ENCODE results near the gene SCAF1.

Gene SCAF1

GRCh38 chr19:49602806-49603205, 39.2 kb upstream of the SCAF1 start:
- Histone ChIP-seq H3K9me2 (ENCODE audit: low read depth, low read length) (no peaks in the 10 kb centered on the region), H3K9me3 (ENCODE audit: low read length) (no peaks in the 10 kb centered on the region), H3K79me2 (ENCODE audit: insufficient read depth, low read length) (no peaks in the 10 kb centered on the region), H2AFZ (ENCODE audit: low read length) (no peak overlapping the region), H3K27me3 (ENCODE audit: insufficient read depth, low read length) (no peaks in the 10 kb centered on the region), H3F3A (ENCODE audit: insufficient read depth, low read length) (no peaks in the 10 kb centered on the region), H3K4me2 (ENCODE audit: low read length) (no peak overlapping the region), H4K20me1 (ENCODE audit: insufficient read depth, low read length) (no peaks in the 10 kb centered on the region), H3K36me3 (ENCODE audit: insufficient read depth, low read length) (peaks cover 88% of the 10 kb centered on the region), H3K27ac (ENCODE audit: low read depth, low read length, poor library complexity, severe bottlenecking) (no peak overlapping the region), H3K4me3 (ENCODE audit: low read depth, low read length, poor library complexity, severe bottlenecking) (no peak overlapping the region), H3K4me1 (ENCODE audit: insufficient read depth, low read length, severe bottlenecking) (no peaks in the 10 kb centered on the region), H3K9ac (ENCODE audit: low read length) (no peak overlapping the region)
- TF ChIP-seq CTCF (IDR thresholded peaks at IDR 0.05; ENCODE audit: low read length) (no peak), EZH2 (IDR thresholded peaks at IDR 0.05; ENCODE audit: borderline replicate concordance, low read length) (no peak)

- Histone ChIP-seq H3K9ac (ENCODE audit: low read length) (no peak overlapping the region), H3K36me3 (ENCODE audit: insufficient read depth, low read length) (peaks cover 83% of the 10 kb centered on the region), H3F3A (ENCODE audit: insufficient read depth, low read length) (no peaks in the 10 kb centered on the region), H3K9me3 (ENCODE audit: low read length) (no peaks in the 10 kb centered on the region), H3K4me2 (ENCODE audit: low read length) (no peak overlapping the region), H2AFZ (ENCODE audit: low read length) (no peak overlapping the region), H3K27ac (ENCODE audit: low read depth, low read length, poor library complexity, severe bottlenecking) (no peak overlapping the region), H3K9me2 (ENCODE audit: low read depth, low read length) (no peaks in the 10 kb centered on the region), H3K27me3 (ENCODE audit: insufficient read depth, low read length) (no peaks in the 10 kb centered on the region), H3K4me1 (ENCODE audit: insufficient read depth, low read length, severe bottlenecking) (no peaks in the 10 kb centered on the region), H4K20me1 (ENCODE audit: insufficient read depth, low read length) (no peaks in the 10 kb centered on the region), H3K79me2 (ENCODE audit: insufficient read depth, low read length) (no peaks in the 10 kb centered on the region), H3K4me3 (ENCODE audit: low read depth, low read length, poor library complexity, severe bottlenecking) (no peak overlapping the region)
- TF ChIP-seq CTCF (IDR thresholded peaks at IDR 0.05; ENCODE audit: low read length): no peak
- TF ChIP-seq EZH2 (IDR thresholded peaks at IDR 0.05; ENCODE audit: borderline replicate concordance, low read length): no peak
Observed at GRCh38 chr19:49605605-49606004, 36.4 kb upstream of the SCAF1 start.

- TF ChIP-seq CTCF (IDR thresholded peaks at IDR 0.05; ENCODE audit: low read length): no peak
- no peak for TF ChIP-seq EZH2 (IDR thresholded peaks at IDR 0.05; ENCODE audit: borderline replicate concordance, low read length)
- no peaks in the 10 kb centered on the region for H3K79me2 ChIP-seq (ENCODE audit: insufficient read depth, low read length)
- H4K20me1 ChIP-seq (ENCODE audit: insufficient read depth, low read length): no peaks in the 10 kb centered on the region
- H3K9me2 ChIP-seq (ENCODE audit: low read depth, low read length): no peaks in the 10 kb centered on the region
- no peak overlapping the region for H3K4me2 ChIP-seq (ENCODE audit: low read length)
- H3K9me3 ChIP-seq (ENCODE audit: low read length): no peaks in the 10 kb centered on the region
- H3K4me1 ChIP-seq (ENCODE audit: insufficient read depth, low read length, severe bottlenecking): no peaks in the 10 kb centered on the region
- H3K9ac ChIP-seq (ENCODE audit: low read length): no peak overlapping the region
- no peak overlapping the region for H3K27ac ChIP-seq (ENCODE audit: low read depth, low read length, poor library complexity, severe bottlenecking)
- H3K36me3 ChIP-seq (ENCODE audit: insufficient read depth, low read length): peaks cover 66% of the 10 kb centered on the region
- H3K4me3 ChIP-seq (ENCODE audit: low read depth, low read length, poor library complexity, severe bottlenecking): no peak overlapping the region
- H3K27me3 ChIP-seq (ENCODE audit: insufficient read depth, low read length): no peaks in the 10 kb centered on the region
- no peaks in the 10 kb centered on the region for H3F3A ChIP-seq (ENCODE audit: insufficient read depth, low read length)
- H2AFZ ChIP-seq (ENCODE audit: low read length): no peak overlapping the region
Observed at GRCh38 chr19:49609499-49610092, 32.4 kb upstream of the SCAF1 start.
